Calu3 (cell line): ENCODE results near the gene SCEL. TPM values are rescaled to one million over a fixed set of nuclear protein-coding genes. Genes with fewer than 3 reads are reported as not detected.

Source experiments
- BruUV-seq: library from RNA; stranded (reverse); fragments of 400-500 nt; replicated peaks from 2 replicates; lab custom pipeline; 2021; lab: Mats Ljungman, UMichigan
- CTCF ChIA-PET: fragments of 300-600 bp; sonication (Branson Sonifier 250); formaldehyde crosslinking; loops from one replicate; lab custom pipeline; 2022; ENCODE audit warnings: antibody characterized with exemption; lab: Charles Lee
- DNase-seq: peaks from one replicate; pipeline ENCODE4 v3.0.0; 2022
- H3K27ac Mint-ChIP-seq: one replicate; pipeline ENCODE4 v1.8.0; 2022; ENCODE audit warnings: mixed read lengths; ENCODE audit not compliant: unreplicated experiment
- H3K27me3 Mint-ChIP-seq: one replicate; pipeline ENCODE4 v1.8.0; 2022; ENCODE audit warnings: mixed read lengths; ENCODE audit not compliant: unreplicated experiment
- H3K36me3 Mint-ChIP-seq: one replicate; pipeline ENCODE4 v1.8.0; 2022; ENCODE audit warnings: mild to moderate bottlenecking, moderate library complexity, mixed read lengths; ENCODE audit not compliant: insufficient read depth, unreplicated experiment
- H3K4me1 Mint-ChIP-seq: one replicate; pipeline ENCODE4 v1.8.0; 2022; ENCODE audit warnings: mild to moderate bottlenecking, low read depth, mixed read lengths; ENCODE audit not compliant: unreplicated experiment
- H3K4me3 Mint-ChIP-seq: one replicate; pipeline ENCODE4 v1.8.0; 2022; ENCODE audit warnings: mild to moderate bottlenecking, low read depth, moderate library complexity, mixed read lengths; ENCODE audit not compliant: unreplicated experiment
- H3K9me3 Mint-ChIP-seq: one replicate; pipeline ENCODE4 v1.8.0; 2022; ENCODE audit warnings: low read depth, mixed read lengths; ENCODE audit not compliant: unreplicated experiment
- CTCF ChIP-seq: fragments of 200-600 bp; IDR thresholded peaks from one replicate; pipeline ENCODE4 v1.8.0; 2022; ENCODE audit warnings: antibody characterized with exemption; ENCODE audit not compliant: unreplicated experiment
- intact Hi-C: fragments of 100-400 bp; cut with micrococcal nuclease; formaldehyde crosslinking; loops from one replicate; pipeline ENCODE4 v1.10.0; 2022; ENCODE audit not compliant: unreplicated experiment
- total RNA-seq: library from RNA; stranded (reverse); gene quantifications from 2 replicates; pipeline ENCODE4 v1.2.3, GENCODE V29; 2022

SCEL gene
- total RNA-seq, 1 experiment from 2014 or later, result 5.2 TPM

- BruUV-seq, result no TSS peak
- no peak for DNase-seq
- Mint-ChIP-seq H3K27me3 (no peaks in the 10 kb centered on the region), H3K36me3 (no peaks in the 10 kb centered on the region), H3K27ac (no peak overlapping the region), H3K4me1 (no peaks in the 10 kb centered on the region), H3K4me3 (no peak overlapping the region), H3K9me3 (no peaks in the 10 kb centered on the region)
- intact Hi-C loops, result no loop called here
- CTCF ChIA-PET, result no interaction called here
- TF ChIP-seq CTCF, result no peak
Observed at GRCh38 chr13:77532983-77533382, 2.5 kb upstream of the SCEL start.

GRCh38 chr13:77533875-77534788, 1.4 kb upstream of the SCEL start:
- BruUV-seq, result no TSS peak
- CTCF ChIA-PET, result no interaction called here
- no peak overlapping the region for H3K4me3 Mint-ChIP-seq
- intact Hi-C loops, result no loop called here
- no peaks in the 10 kb centered on the region for H3K36me3 Mint-ChIP-seq
- no peak for DNase-seq
- no peaks in the 10 kb centered on the region for H3K9me3 Mint-ChIP-seq
- no peak overlapping the region for H3K27ac Mint-ChIP-seq
- H3K4me1 Mint-ChIP-seq, result no peaks in the 10 kb centered on the region
- TF ChIP-seq CTCF, result no peak
- H3K27me3 Mint-ChIP-seq, result no peaks in the 10 kb centered on the region

- intact Hi-C loops, result no loop called here
- Mint-ChIP-seq H3K36me3 (peaks cover 8% of the 10 kb centered on the region), H3K9me3 (no peaks in the 10 kb centered on the region), H3K27me3 (no peaks in the 10 kb centered on the region), H3K4me1 (peaks cover 12% of the 10 kb centered on the region), H3K4me3 (peak overlapping the region; percentile 60), H3K27ac (no peak overlapping the region)
- no peak for TF ChIP-seq CTCF
- CTCF ChIA-PET, result no interaction called here
- BruUV-seq, result no TSS peak
- no peak for DNase-seq
Observed at GRCh38 chr13:77536358-77536757, 852 bp downstream of the SCEL start.

GRCh38 chr13:77537289-77537919, 1.9 kb downstream of the SCEL start:
- CTCF ChIA-PET, result interaction anchor here (1.3 kb wide), 1 partner anchor 16 kb away, joined by 3 read pairs; no protein-coding TSS in a partner anchor
- Mint-ChIP-seq H3K4me3 (peak overlapping the region; percentile 60), H3K9me3 (no peaks in the 10 kb centered on the region), H3K27me3 (no peaks in the 10 kb centered on the region), H3K27ac (peak overlapping the region; percentile 30), H3K4me1 (peaks cover 12% of the 10 kb centered on the region), H3K36me3 (peaks cover 8% of the 10 kb centered on the region)
- no peak for DNase-seq
- no peak for TF ChIP-seq CTCF
- BruUV-seq, result no TSS peak
- intact Hi-C loops, result no loop called here
